Kidney (tissue), 14 donors: ENCODE measurements around the gene COLQ. TPM values are rescaled to one million over a fixed set of nuclear protein-coding genes. Genes with fewer than 3 reads are reported as not detected.
"Not testable (repeated sequence)": the region's sequence is repeated elsewhere in the genome, so short reads cannot be mapped to it uniquely, and the experiment has no call there.

Source experiments
- DNase-seq, 5 donors: peaks; one replicate each; pipeline ENCODE4 v3.0.0-alpha.2; 2013 to 2020
- FAIRE-seq: peaks from 2 replicates; lab custom pipeline; 2012; peaks lifted over from hg19 to GRCh38; lab: Jason Lieb, UNC
- H3K27ac ChIP-seq, 2 donors: one replicate each; pipeline ENCODE4 v1.7.0; 2013; ENCODE audit warnings: low read depth in 2 of 2, low read length in 2 of 2, inconsistent platforms in 1 of 2
- H3K27me3 ChIP-seq: one replicate; pipeline ENCODE4 v1.7.1; 2013; ENCODE audit warnings: low read length, inconsistent platforms; ENCODE audit not compliant: control insufficient read depth, insufficient read depth
- H3K36me3 ChIP-seq, 3 donors: one replicate each; pipeline versions ENCODE4 v1.7.0 to v1.7.1; 2013; ENCODE audit warnings: low read length in 3 of 3, control low read depth in 1 of 3, inconsistent platforms in 1 of 3; ENCODE audit not compliant: insufficient read depth in 3 of 3, control insufficient read depth in 2 of 3
- H3K4me1 ChIP-seq, 3 donors: one replicate each; pipeline versions ENCODE4 v1.7.0 to v1.7.1; 2013; ENCODE audit warnings: low read length in 3 of 3, inconsistent platforms in 1 of 3, low read depth in 1 of 3; ENCODE audit not compliant: control insufficient read depth in 2 of 3, insufficient read depth in 2 of 3
- H3K4me3 ChIP-seq, 3 donors: one replicate each; pipeline versions ENCODE4 v1.7.0 to v1.8.1; 2013; ENCODE audit warnings: low read length in 3 of 3, control low read depth in 1 of 3, inconsistent platforms in 1 of 3
- H3K9ac ChIP-seq, 3 donors: one replicate each; pipeline versions ENCODE4 v1.7.0 to v1.7.1; 2013; ENCODE audit warnings: low read length in 3 of 3, control low read depth in 1 of 3, inconsistent platforms in 1 of 3
- H3K9me3 ChIP-seq, 3 donors: one replicate each; pipeline versions ENCODE4 v1.7.0 to v1.7.1; 2013; ENCODE audit warnings: low read length in 3 of 3, control low read depth in 1 of 3, inconsistent platforms in 1 of 3; ENCODE audit not compliant: control insufficient read depth in 2 of 3, insufficient read depth in 1 of 3
- CTCF ChIP-seq: IDR thresholded peaks from 3 replicates; pipeline ENCODE4 v1.5.1; 2012; ENCODE audit warnings: mild to moderate bottlenecking, moderate library complexity, borderline replicate concordance; ENCODE audit not compliant: insufficient read depth; ENCODE audit errors: extremely low read depth
- intact Hi-C: fragments of 100-400 bp; cut with DNase I; formaldehyde crosslinking; loops from one replicate; pipeline ENCODE4 v1.11.1; 2022
- polyA plus RNA-seq: library from polyadenylated mRNA; stranded (reverse); fragments of 350-450 nt; fragmentation: Illumina TruSeq; extraction: RNeasy Lipid Tissue Mini Kit (QIAGEN cat#74804); gene quantifications from one replicate; pipeline ENCODE4 v1.2.3, GENCODE V29; 2014; ENCODE audit warnings: low read depth, low replicate concordance; ENCODE audit not compliant: insufficient read depth
- total RNA-seq: library from RNA; stranded (reverse); fragmentation: NEBNext Ultra II Directional; extraction: Animal tissue kit (Norgen Biotek cat#: 25700); gene quantifications from one replicate; pipeline ENCODE4 v1.2.1, GENCODE V29; 2021
- donor health status: control.
- donor health status: control.
- donor health status: control.
- donor health status: control.
- donor health status: control.
- donor health status: DM: yes; HTN: yes; CAD: no.
- donor health status: Normal renal cell carcinoma (clear cell type).

COLQ gene
- total and polyA plus RNA-seq, 2 donors from 2014 or later: 1.2 to 4.3 TPM

DNA sequence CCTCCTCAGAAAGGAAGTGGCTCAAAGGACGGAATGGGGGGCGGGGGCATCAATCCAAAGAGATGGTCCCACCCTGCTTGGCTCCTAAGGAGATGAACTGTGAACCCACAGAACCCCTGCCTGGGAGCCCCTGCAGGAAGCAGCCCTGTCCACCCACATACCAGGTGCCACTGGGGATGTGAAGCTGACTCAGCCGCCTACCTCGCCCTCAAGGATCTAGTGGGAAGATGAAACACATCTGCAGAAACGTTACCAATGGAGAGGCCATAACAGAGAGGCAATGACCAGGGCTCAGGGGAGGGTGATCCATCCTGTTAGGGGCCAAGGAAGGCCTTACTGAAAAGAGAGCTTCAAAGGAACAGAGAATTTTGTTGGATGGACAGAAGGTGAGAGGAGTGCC, 59.1 kb downstream of the COLQ start:
- Histone ChIP-seq H3K9me3 (no peaks in the 10 kb centered on the region), H3K4me1 (no peaks in the 10 kb centered on the region), H3K9ac (no peak overlapping the region), H3K36me3 (no peaks in the 10 kb centered on the region), H3K4me3 (no peak overlapping the region), H3K27me3 (no peaks in the 10 kb centered on the region), H3K27ac (no peak overlapping the region)
- no peak for FAIRE-seq
- TF ChIP-seq CTCF: no peak
- intact Hi-C loops: no loop called here
- no peak for DNase-seq

GRCh38 chr3:15460891-15461531, 60.5 kb downstream of the COLQ start:
- TF ChIP-seq CTCF: no peak
- no peaks in the 10 kb centered on the region for H3K4me1 ChIP-seq
- H3K9ac ChIP-seq: no peak overlapping the region
- FAIRE-seq (no peak), DNase-seq (no peak)
- H3K27me3 ChIP-seq: no peaks in the 10 kb centered on the region
- H3K4me3 ChIP-seq: no peak overlapping the region
- no peak overlapping the region for H3K27ac ChIP-seq
- no peaks in the 10 kb centered on the region for H3K36me3 ChIP-seq
- intact Hi-C loops: no loop called here
- no peaks in the 10 kb centered on the region for H3K9me3 ChIP-seq

DNA sequence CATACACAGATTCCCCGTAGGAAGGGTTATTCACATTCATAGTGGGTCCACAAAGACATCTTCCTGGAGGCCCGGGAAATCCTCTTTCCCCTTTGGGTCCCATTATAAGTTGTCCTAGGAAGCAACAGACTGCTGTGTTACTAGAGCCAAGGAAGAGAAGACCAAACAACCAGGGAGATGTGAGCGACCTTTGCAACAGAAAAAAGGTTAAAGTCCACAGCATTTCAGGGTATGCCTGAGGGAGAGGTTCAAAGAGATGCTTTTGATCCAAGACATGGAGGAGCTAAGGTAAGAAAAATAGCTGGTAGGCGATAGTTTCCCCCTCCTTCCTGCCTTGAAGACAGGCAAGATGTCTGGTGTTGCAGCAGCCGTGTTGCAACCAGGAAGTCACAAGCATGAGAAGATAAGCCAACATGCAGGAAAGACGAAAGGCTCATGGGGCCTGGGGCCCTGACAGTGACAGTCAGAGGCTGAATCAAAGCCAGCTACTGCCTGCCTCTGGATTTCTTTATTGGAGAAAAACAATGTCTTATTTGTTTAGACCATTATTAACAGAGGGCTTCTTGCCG, 63.2 kb downstream of the COLQ start:
- H3K36me3 ChIP-seq: no peaks in the 10 kb centered on the region
- intact Hi-C loops: no loop called here
- no peak overlapping the region for H3K4me3 ChIP-seq
- no peak overlapping the region for H3K27ac ChIP-seq
- no peaks in the 10 kb centered on the region for H3K27me3 ChIP-seq
- no peaks in the 10 kb centered on the region for H3K4me1 ChIP-seq
- H3K9me3 ChIP-seq: no peaks in the 10 kb centered on the region
- H3K9ac ChIP-seq: no peak overlapping the region
- TF ChIP-seq CTCF: no peak
- DNase-seq: no peak
- FAIRE-seq: no peak

- H3K27me3 ChIP-seq, FAIRE-seq, H3K4me3 ChIP-seq, H3K9ac ChIP-seq, intact Hi-C loops, H3K9me3 ChIP-seq, H3K27ac ChIP-seq, DNase-seq, H3K4me1 ChIP-seq, H3K36me3 ChIP-seq: not testable (repeated sequence)
These were observed 64.6 kb downstream of the COLQ start for GRCh38 chr3:15456915-15457314.
